GM23248 (cell line): ENCODE measurements around the gene KIF6.

ENCODE experiments used
- EZH2 ChIP-seq: fragments of 200-600 bp; sonication (generic); IDR thresholded peaks from 2 replicates; pipeline ENCODE4 v1.6.1; 2018; ENCODE audit warnings: antibody characterized with exemption, mild to moderate bottlenecking; ENCODE audit not compliant: insufficient read depth, poor library complexity, severe bottlenecking
- EZH2phosphoT487 ChIP-seq: fragments of 200-600 bp; sonication (generic); IDR thresholded peaks from 2 replicates; pipeline ENCODE4 v1.6.1; 2018; ENCODE audit warnings: antibody characterized with exemption, moderate library complexity, mild to moderate bottlenecking, low read depth; ENCODE audit not compliant: insufficient read depth

GRCh38 chr6:39593646-39594045, 131.6 kb downstream of the KIF6 start:
- TF ChIP-seq EZH2, result no peak
- no peak for TF ChIP-seq EZH2phosphoT487
